Muscle of back (tissue), 11 donors: ENCODE results near the gene CITED4. TPM values are rescaled to one million over a fixed set of nuclear protein-coding genes. Genes with fewer than 3 reads are reported as not detected.

Experiments used
- DNase-seq, 3 donors: peaks; one replicate each; pipeline versions ENCODE4 v3.0.0 to v3.0.0-alpha.2; 2013
- polyA plus RNA-seq, 10 donors: library from polyadenylated mRNA; unstranded; fragments of 120-200 nt; gene quantifications; one replicate each; pipeline ENCODE4 v1.2.1, GENCODE V29; 2013; ENCODE audit not compliant: insufficient read length in 10 of 10

CITED4 gene
- polyA plus RNA-seq, 10 donors, result 1.1 to 2.6 (median 1.5) TPM

GRCh38 chr1:40855513-40855912, 6.7 kb downstream of the CITED4 start:
- no peak for DNase-seq

GRCh38 chr1:40853885-40854170, 8.3 kb downstream of the CITED4 start:
- DNase-seq, result no peak

GRCh38 chr1:40853113-40853884, 8.9 kb downstream of the CITED4 start:
- DNase-seq, result no peak

- DNase-seq, result no peak
Measured at GRCh38 chr1:40851643-40852042, 10.5 kb downstream of the CITED4 start.

- DNase-seq, result peak; percentile 39 to 84 (median 75)
Measured at GRCh38 chr1:40849801-40850592, 12.2 kb downstream of the CITED4 start.

GRCh38 chr1:40848530-40849189, 13.5 kb downstream of the CITED4 start:
- peak; percentile 22 to 44 (median 41) for DNase-seq

GRCh38 chr1:40847023-40847745, 15.0 kb downstream of the CITED4 start:
- DNase-seq, result no peak

- DNase-seq, result no peak
Measured at GRCh38 chr1:40845895-40846294, 16.3 kb downstream of the CITED4 start.

- no peak for DNase-seq
Measured at GRCh38 chr1:40844887-40845878, 17.0 kb downstream of the CITED4 start.

- no peak for DNase-seq
Measured at GRCh38 chr1:40844079-40844478, 18.1 kb downstream of the CITED4 start.

- DNase-seq, result no peak
Measured at GRCh38 chr1:40842691-40843090, 19.5 kb downstream of the CITED4 start.

GRCh38 chr1:40842207-40842606, 20.0 kb downstream of the CITED4 start:
- DNase-seq, result no peak

- no peak for DNase-seq
Measured at GRCh38 chr1:40841602-40842001, 20.6 kb downstream of the CITED4 start.

GRCh38 chr1:40840526-40841323, 21.4 kb downstream of the CITED4 start:
- no peak for DNase-seq

- DNase-seq, result no peak
Measured at GRCh38 chr1:40839943-40840335, 22.2 kb downstream of the CITED4 start.

GRCh38 chr1:40838980-40839942, 22.9 kb downstream of the CITED4 start:
- DNase-seq, result no peak

- no peak for DNase-seq
Measured at GRCh38 chr1:40838045-40838979, 23.9 kb downstream of the CITED4 start.

GRCh38 chr1:40837601-40838000, 24.6 kb downstream of the CITED4 start:
- no peak for DNase-seq
